ENCODE results near the gene PPBP. TPM values are rescaled to one million over a fixed set of nuclear protein-coding genes. Genes with fewer than 3 reads are reported as not detected.

The PPBP gene
- total and polyA plus RNA-seq, 4 donors, result 0.67 to 55.0 (median 1.4) TPM

DNA sequence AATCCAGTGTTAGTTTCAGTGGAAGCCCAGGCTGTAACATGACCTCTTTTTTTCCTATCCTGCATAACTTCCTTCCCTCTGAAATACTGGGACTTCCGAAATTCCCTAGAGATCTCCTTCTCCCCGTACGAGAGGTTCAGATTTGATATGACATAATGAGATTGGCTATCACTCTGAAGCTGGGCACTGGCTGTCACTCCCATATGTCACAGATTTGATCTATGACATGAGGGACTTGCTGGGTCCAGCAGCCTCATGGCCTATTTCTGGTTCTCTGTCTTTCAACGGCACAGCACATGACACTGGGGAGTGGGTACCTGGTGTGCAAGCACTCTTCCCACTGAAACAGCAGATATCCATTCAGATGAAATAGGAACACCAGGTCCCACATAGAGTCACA lies 42.9 kb downstream of the PPBP start (continued):
- TF ChIP-seq, protein P1, sequence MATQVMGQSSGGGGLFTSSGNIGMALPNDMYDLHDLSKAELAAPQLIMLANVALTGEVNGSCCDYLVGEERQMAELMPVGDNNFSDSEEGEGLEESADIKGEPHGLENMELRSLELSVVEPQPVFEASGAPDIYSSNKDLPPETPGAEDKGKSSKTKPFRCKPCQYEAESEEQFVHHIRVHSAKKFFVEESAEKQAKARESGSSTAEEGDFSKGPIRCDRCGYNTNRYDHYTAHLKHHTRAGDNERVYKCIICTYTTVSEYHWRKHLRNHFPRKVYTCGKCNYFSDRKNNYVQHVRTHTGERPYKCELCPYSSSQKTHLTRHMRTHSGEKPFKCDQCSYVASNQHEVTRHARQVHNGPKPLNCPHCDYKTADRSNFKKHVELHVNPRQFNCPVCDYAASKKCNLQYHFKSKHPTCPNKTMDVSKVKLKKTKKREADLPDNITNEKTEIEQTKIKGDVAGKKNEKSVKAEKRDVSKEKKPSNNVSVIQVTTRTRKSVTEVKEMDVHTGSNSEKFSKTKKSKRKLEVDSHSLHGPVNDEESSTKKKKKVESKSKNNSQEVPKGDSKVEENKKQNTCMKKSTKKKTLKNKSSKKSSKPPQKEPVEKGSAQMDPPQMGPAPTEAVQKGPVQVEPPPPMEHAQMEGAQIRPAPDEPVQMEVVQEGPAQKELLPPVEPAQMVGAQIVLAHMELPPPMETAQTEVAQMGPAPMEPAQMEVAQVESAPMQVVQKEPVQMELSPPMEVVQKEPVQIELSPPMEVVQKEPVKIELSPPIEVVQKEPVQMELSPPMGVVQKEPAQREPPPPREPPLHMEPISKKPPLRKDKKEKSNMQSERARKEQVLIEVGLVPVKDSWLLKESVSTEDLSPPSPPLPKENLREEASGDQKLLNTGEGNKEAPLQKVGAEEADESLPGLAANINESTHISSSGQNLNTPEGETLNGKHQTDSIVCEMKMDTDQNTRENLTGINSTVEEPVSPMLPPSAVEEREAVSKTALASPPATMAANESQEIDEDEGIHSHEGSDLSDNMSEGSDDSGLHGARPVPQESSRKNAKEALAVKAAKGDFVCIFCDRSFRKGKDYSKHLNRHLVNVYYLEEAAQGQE (IDR thresholded peaks at IDR 0.05), result no peak
- no peak for TF ChIP-seq HNF4G (IDR thresholded peaks at IDR 0.05)

DNA sequence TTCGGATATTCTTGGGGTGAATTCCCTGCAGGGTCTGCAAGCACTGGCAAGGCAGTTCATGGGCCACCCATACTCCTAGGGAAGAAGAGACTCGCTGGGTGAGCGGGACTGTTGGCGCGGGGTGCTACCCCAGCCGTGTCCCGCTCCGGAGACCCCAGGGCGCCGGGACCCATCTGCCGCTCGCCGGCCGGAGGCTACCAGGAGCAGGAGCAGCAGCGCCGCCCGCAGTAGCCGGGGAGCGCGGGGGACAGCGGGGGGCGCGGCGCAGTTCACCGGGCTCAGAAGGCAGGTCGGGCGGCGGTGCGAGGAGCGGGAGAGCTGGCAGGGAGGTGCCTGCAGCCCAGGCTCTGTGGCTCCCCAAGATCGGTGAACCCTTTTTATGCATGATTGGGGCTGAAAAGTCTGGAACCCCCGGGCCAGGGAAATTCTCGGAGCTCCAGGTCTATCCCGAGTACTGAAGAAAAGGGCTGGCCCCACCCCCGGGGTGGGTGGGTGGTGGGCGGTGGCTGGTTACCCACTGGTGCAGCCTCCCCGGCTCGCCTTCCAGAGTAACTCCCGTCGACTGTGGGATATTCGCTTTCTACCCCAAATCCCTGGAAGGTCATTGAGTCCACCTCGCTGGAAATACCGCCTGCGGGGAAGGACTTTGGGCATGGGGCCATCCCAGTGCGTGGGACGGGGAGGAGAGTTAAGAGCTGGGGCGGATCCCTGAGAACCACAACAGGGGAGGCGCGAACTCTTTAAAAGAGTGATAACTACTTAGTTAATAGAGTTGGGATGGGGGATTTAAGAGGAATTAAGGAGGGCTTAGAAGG lies 43.7 kb downstream of the PPBP start:
- peak overlapping the region in 2 of 3 donors; percentile 29 to 30 for H3K4me3 ChIP-seq (ENCODE audit: low read depth in 1 of 3, low read length in 3 of 3)
- H3K9me3 ChIP-seq (ENCODE audit: control insufficient read depth in 4 of 4, low read length in 3 of 4), result no peaks in the 10 kb centered on the region
- TF ChIP-seq YY1 (IDR thresholded peaks at IDR 0.05) (no peak), JUND (IDR thresholded peaks at IDR 0.05) (no peak), RAD21 (IDR thresholded peaks at IDR 0.05) (no peak), GABPA (IDR thresholded peaks at IDR 0.05 in 1 of 2, conservative IDR thresholded peaks at IDR 0.05 in 1 of 2) (no peak), SP1 (IDR thresholded peaks at IDR 0.05) (no peak), NR2F2 (IDR thresholded peaks at IDR 0.05) (no peak), EGR1 (IDR thresholded peaks at IDR 0.05; ENCODE audit: low read depth in 2 of 2) (no peak), HNF4G (IDR thresholded peaks at IDR 0.05) (no peak), FOXA2 (IDR thresholded peaks at IDR 0.05) (no peak), FOXA1 (IDR thresholded peaks at IDR 0.05) (no peak)
- TF ChIP-seq, protein P2, sequence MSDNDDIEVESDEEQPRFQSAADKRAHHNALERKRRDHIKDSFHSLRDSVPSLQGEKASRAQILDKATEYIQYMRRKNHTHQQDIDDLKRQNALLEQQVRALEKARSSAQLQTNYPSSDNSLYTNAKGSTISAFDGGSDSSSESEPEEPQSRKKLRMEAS (IDR thresholded peaks at IDR 0.05), result no peak
- TF ChIP-seq, protein P1 (IDR thresholded peaks at IDR 0.05), result no peak
- TF ChIP-seq, protein P3, sequence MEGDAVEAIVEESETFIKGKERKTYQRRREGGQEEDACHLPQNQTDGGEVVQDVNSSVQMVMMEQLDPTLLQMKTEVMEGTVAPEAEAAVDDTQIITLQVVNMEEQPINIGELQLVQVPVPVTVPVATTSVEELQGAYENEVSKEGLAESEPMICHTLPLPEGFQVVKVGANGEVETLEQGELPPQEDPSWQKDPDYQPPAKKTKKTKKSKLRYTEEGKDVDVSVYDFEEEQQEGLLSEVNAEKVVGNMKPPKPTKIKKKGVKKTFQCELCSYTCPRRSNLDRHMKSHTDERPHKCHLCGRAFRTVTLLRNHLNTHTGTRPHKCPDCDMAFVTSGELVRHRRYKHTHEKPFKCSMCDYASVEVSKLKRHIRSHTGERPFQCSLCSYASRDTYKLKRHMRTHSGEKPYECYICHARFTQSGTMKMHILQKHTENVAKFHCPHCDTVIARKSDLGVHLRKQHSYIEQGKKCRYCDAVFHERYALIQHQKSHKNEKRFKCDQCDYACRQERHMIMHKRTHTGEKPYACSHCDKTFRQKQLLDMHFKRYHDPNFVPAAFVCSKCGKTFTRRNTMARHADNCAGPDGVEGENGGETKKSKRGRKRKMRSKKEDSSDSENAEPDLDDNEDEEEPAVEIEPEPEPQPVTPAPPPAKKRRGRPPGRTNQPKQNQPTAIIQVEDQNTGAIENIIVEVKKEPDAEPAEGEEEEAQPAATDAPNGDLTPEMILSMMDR (IDR thresholded peaks at IDR 0.05; ENCODE audit: low read depth, low read length, missing input control), result no peak
- TF ChIP-seq, protein P4, sequence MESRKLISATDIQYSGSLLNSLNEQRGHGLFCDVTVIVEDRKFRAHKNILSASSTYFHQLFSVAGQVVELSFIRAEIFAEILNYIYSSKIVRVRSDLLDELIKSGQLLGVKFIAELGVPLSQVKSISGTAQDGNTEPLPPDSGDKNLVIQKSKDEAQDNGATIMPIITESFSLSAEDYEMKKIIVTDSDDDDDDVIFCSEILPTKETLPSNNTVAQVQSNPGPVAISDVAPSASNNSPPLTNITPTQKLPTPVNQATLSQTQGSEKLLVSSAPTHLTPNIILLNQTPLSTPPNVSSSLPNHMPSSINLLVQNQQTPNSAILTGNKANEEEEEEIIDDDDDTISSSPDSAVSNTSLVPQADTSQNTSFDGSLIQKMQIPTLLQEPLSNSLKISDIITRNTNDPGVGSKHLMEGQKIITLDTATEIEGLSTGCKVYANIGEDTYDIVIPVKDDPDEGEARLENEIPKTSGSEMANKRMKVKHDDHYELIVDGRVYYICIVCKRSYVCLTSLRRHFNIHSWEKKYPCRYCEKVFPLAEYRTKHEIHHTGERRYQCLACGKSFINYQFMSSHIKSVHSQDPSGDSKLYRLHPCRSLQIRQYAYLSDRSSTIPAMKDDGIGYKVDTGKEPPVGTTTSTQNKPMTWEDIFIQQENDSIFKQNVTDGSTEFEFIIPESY (IDR thresholded peaks at IDR 0.05), result no peak
- TF ChIP-seq, protein P5, sequence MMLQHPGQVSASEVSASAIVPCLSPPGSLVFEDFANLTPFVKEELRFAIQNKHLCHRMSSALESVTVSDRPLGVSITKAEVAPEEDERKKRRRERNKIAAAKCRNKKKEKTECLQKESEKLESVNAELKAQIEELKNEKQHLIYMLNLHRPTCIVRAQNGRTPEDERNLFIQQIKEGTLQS (IDR thresholded peaks at IDR 0.05), result no peak
- H3K27me3 ChIP-seq (ENCODE audit: control insufficient read depth in 4 of 4, insufficient read depth in 4 of 4, low read length in 3 of 4), result peaks cover 0 to 9% (median 0%) of the 10 kb centered on the region in 4 donors
- no peak for DNase-seq (ENCODE audit: low spot score)
- no peak overlapping the region for H3K9ac ChIP-seq (ENCODE audit: low read depth in 1 of 2, low read length in 2 of 2)
- WGBS, result 10% methylated on average over 49 of the region's 49 CpGs
- peaks cover 0 to 12% (median 9%) of the 10 kb centered on the region in 4 donors for H3K4me1 ChIP-seq (ENCODE audit: control insufficient read depth in 4 of 4, insufficient read depth in 4 of 4, low read length in 3 of 4)
- H3K27ac ChIP-seq (ENCODE audit: low read depth in 1 of 2, low read length in 2 of 2), result no peak overlapping the region
- no peaks in the 10 kb centered on the region for H3K36me3 ChIP-seq (ENCODE audit: control insufficient read depth in 4 of 4, insufficient read depth in 3 of 4, low read depth in 1 of 4, low read length in 3 of 4)
